ENCODE measurements around the gene PIP4K2C. TPM values are rescaled to one million over a fixed set of nuclear protein-coding genes. Genes with fewer than 3 reads are reported as not detected.
"Not testable (repeated sequence)": the region's sequence is repeated elsewhere in the genome, so short reads cannot be mapped to it uniquely, and the experiment has no call there.

The PIP4K2C gene
- polyA plus RNA-seq, 6 donors from 2014 or later = 15.8 to 42.0 (median 19.1) TPM

GRCh38 chr12:57583008-57583831 is 7.8 kb upstream of the PIP4K2C start:
- H3K27me3 Mint-ChIP-seq = peaks cover 20 to 41% (median 28%) of the 10 kb centered on the region in 3 donors
- ATAC-seq (ENCODE audit: low read depth in 2 of 2) (peak; percentile 99 to 100), DNase-seq (peak; percentile 78)
- peaks cover 4 to 6% (median 5%) of the 10 kb centered on the region in 3 donors for H3K4me1 Mint-ChIP-seq
- H3K9me3 Mint-ChIP-seq = no peaks in the 10 kb centered on the region
- H3K4me3 Mint-ChIP-seq = peak overlapping the region in 2 of 8 donors; percentile 45 to 57
- H3K27ac Mint-ChIP-seq = peak overlapping the region in 2 of 6 donors; percentile 22 to 35
- H3K36me3 Mint-ChIP-seq = no peaks in the 10 kb centered on the region

DNA sequence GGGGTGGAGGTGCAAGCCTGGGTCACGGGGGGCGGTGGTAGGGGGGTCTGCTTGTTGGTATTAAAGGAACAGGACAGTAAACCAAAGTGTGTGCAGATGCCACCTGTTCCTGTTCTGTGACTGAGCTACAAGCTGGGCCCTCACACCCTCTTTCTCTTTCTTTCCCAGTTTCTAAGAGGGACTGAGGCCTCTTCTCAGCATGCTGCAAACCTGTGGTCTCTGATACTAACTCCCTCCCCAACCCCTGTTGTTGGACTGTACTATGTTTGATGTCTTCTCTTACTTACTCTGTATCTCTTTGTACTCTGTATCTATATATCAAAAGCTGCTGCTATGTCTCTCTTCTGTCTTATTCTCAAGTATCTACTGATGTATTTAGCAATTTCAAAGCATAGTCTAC is 6.9 kb upstream of the PIP4K2C start:
- no peaks in the 10 kb centered on the region for H3K36me3 Mint-ChIP-seq
- no peak overlapping the region for H3K27ac Mint-ChIP-seq
- H3K9me3 Mint-ChIP-seq = no peaks in the 10 kb centered on the region
- peaks cover 20 to 36% (median 28%) of the 10 kb centered on the region in 3 donors for H3K27me3 Mint-ChIP-seq
- no peak for DNase-seq
- peaks cover 4 to 6% (median 5%) of the 10 kb centered on the region in 3 donors for H3K4me1 Mint-ChIP-seq
- H3K4me3 Mint-ChIP-seq = no peak overlapping the region
- no peak for ATAC-seq (ENCODE audit: low read depth in 2 of 2)

DNA sequence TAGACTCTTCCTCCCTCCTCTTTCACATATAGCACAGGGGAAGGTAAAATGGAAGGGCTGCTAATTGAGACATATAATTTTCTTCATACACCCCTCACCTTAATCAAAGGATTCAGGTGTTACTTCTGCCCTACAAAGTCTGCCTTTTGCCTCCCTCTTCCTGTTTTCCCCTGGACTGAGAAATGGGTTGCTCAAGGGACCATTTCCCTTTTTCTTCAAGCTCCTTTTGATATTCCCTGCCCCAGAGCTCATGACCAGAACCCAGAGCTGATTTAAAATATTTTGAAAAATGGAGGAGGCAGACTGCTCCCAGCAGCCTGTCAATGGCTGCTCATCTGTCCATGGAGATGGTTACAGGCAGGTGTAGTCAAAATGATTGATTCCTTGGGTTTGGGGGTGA is 6.3 kb upstream of the PIP4K2C start:
- no peaks in the 10 kb centered on the region for H3K9me3 Mint-ChIP-seq
- H3K4me1 Mint-ChIP-seq = peaks cover 4 to 6% (median 5%) of the 10 kb centered on the region in 3 donors
- DNase-seq (no peak), ATAC-seq (ENCODE audit: low read depth in 2 of 2) (no peak)
- peak overlapping the region in 1 of 6 donors; percentile 76 for H3K27ac Mint-ChIP-seq
- H3K27me3 Mint-ChIP-seq = peaks cover 20 to 34% (median 28%) of the 10 kb centered on the region in 3 donors
- H3K4me3 Mint-ChIP-seq = no peak overlapping the region
- H3K36me3 Mint-ChIP-seq = no peaks in the 10 kb centered on the region

DNA sequence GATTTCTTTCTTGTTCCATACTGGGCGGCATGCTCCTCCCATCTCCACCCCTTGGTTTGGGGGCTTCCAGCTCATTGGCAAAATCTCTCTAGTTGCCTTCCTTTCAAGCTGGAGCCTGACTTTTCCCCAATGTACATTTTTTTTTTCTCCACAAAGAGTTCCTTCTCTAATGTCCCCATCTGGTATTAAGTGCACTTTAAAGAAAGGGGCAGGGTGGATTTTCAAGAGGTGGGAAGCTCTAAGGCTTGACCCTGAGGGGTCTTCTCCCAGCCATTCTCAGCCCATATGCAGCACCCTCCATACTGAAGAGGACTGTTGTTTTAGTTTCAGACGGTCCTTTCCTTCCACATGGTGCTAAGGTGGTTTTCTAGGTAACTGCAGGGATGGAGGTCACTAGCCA is 5.8 kb upstream of the PIP4K2C start:
- Mint-ChIP-seq H3K27ac (no peak overlapping the region), H3K27me3 (peaks cover 20 to 29% (median 28%) of the 10 kb centered on the region in 3 donors), H3K9me3 (no peaks in the 10 kb centered on the region), H3K4me1 (peaks cover 4 to 6% (median 6%) of the 10 kb centered on the region in 3 donors), H3K36me3 (no peaks in the 10 kb centered on the region), H3K4me3 (no peak overlapping the region)
- ATAC-seq (ENCODE audit: low read depth in 2 of 2) (no peak), DNase-seq (no peak)

- ATAC-seq (ENCODE audit: low read depth in 2 of 2) (no peak), DNase-seq (no peak)
- no peak overlapping the region for H3K4me3 Mint-ChIP-seq
- no peaks in the 10 kb centered on the region for H3K9me3 Mint-ChIP-seq
- no peaks in the 10 kb centered on the region for H3K36me3 Mint-ChIP-seq
- peaks cover 10 to 13% (median 12%) of the 10 kb centered on the region in 3 donors for H3K4me1 Mint-ChIP-seq
- H3K27ac Mint-ChIP-seq = no peak overlapping the region
- H3K27me3 Mint-ChIP-seq = peaks cover 17 to 19% (median 19%) of the 10 kb centered on the region in 3 donors
Observed at GRCh38 chr12:57586128-57586527, 4.9 kb upstream of the PIP4K2C start.

DNA sequence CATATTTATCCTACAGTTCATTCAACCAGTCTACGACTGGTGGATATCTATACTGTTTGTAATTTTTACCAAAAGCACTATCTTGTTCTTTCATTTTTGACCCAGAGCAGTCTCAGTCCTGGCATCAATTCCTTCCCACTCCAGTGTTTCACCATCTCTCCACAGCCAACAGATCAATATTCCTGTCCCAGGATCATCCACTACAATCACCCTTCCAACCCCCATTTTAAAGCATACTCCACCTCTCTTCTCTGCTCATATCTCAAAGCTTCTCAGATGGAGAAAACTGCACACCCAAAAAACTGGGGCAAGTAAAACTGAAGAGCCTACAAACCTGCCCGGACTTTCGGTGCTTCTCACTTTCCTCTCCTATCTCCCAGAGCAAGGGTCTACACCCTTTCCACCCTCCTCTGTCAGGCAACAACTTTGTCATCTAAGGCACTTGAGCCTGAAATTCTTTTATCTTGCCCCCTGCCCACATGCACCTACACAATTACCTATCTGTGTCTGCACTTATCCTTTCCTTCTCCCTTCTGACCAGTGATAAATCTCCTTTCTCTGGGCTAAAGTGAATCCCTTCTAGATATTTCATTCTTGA is 4.1 kb upstream of the PIP4K2C start:
- Mint-ChIP-seq H3K27me3 (peaks cover 11 to 17% (median 12%) of the 10 kb centered on the region in 3 donors), H3K27ac (no peak overlapping the region), H3K4me1 (peaks cover 16 to 19% (median 19%) of the 10 kb centered on the region in 3 donors), H3K36me3 (no peaks in the 10 kb centered on the region), H3K9me3 (no peaks in the 10 kb centered on the region), H3K4me3 (no peak overlapping the region)
- ATAC-seq (ENCODE audit: low read depth in 2 of 2) = no peak
- DNase-seq = no peak

GRCh38 chr12:57588951-57589610 is 1.9 kb upstream of the PIP4K2C start:
- H3K27ac Mint-ChIP-seq; H3K36me3 Mint-ChIP-seq; H3K9me3 Mint-ChIP-seq; ATAC-seq (ENCODE audit: low read depth in 2 of 2); H3K27me3 Mint-ChIP-seq; DNase-seq: not testable (repeated sequence)
- peaks cover 18 to 23% (median 21%) of the 10 kb centered on the region in 3 donors for H3K4me1 Mint-ChIP-seq
- H3K4me3 Mint-ChIP-seq = peak overlapping the region in 2 of 8 donors; percentile 55 to 85

- H3K9me3 Mint-ChIP-seq = no peaks in the 10 kb centered on the region
- H3K4me3 Mint-ChIP-seq = peak overlapping the region; percentile 84 to 95 (median 90)
- no peak for ATAC-seq (ENCODE audit: low read depth in 2 of 2)
Observed at GRCh38 chr12:57590479-57590863, 521 bp upstream of the PIP4K2C start.

DNA sequence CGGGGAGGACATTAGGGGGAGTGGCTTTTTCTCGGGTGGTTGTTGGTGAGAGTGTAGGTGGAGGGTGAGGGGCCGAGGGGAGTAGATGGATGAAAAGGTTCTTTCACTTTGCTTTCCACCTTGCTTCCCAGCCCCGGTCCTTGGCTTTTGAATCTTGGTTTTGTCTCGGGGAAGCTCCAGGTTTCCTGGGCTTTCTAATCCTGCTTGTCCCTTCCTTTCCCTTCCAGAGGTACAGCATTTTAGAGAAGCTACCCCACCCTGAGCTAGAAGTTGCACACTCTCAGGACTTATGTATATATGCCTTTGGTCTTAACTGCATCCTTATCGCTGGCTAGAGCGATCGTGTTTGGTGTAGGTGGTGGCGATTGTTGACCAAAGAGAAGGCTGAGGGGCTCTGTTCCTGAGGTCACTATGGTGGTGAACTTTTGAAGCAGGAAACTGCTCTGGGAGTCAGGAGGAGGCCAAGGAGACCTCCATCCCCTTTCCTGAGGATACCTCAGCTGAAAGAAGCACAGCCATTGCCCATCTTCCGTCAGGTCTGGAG is 862 bp downstream of the PIP4K2C start:
- no peaks in the 10 kb centered on the region for H3K9me3 Mint-ChIP-seq
- DNase-seq (no peak), ATAC-seq (ENCODE audit: low read depth in 2 of 2) (no peak)
- peak overlapping the region; percentile 84 to 95 (median 90) for H3K4me3 Mint-ChIP-seq
- peak overlapping the region; percentile 72 to 85 (median 83) for H3K27ac Mint-ChIP-seq
- peaks cover 5 to 15% of the 10 kb centered on the region in 2 donors for H3K36me3 Mint-ChIP-seq
- H3K4me1 Mint-ChIP-seq = peaks cover 18 to 23% (median 21%) of the 10 kb centered on the region in 3 donors
- no peaks in the 10 kb centered on the region for H3K27me3 Mint-ChIP-seq

More at GRCh38 chr12:57590479-57590863, 521 bp upstream of the PIP4K2C start:
- Mint-ChIP-seq H3K36me3 (peaks cover 0 to 6% of the 10 kb centered on the region in 2 donors), H3K27ac (peak overlapping the region; percentile 10 to 91 (median 78)), H3K4me1 (peaks cover 18 to 23% (median 21%) of the 10 kb centered on the region in 3 donors), H3K27me3 (no peaks in the 10 kb centered on the region)
- DNase-seq = no peak

GRCh38 chr12:57592551-57593165 is 1.7 kb downstream of the PIP4K2C start:
- Mint-ChIP-seq H3K27ac (peak overlapping the region in 1 of 6 donors; percentile 12), H3K36me3 (peaks cover 13 to 22% of the 10 kb centered on the region in 2 donors), H3K9me3 (no peaks in the 10 kb centered on the region)

GRCh38 chr12:57593187-57593586 is 2.2 kb downstream of the PIP4K2C start:
- Mint-ChIP-seq H3K27me3 (no peaks in the 10 kb centered on the region), H3K27ac (peak overlapping the region in 1 of 6 donors; percentile 56), H3K9me3 (no peaks in the 10 kb centered on the region), H3K4me1 (peaks cover 18 to 23% (median 21%) of the 10 kb centered on the region in 3 donors), H3K36me3 (peaks cover 18 to 25% of the 10 kb centered on the region in 2 donors), H3K4me3 (peak overlapping the region in 1 of 8 donors; percentile 85)
- no peak for DNase-seq
- no peak for ATAC-seq (ENCODE audit: low read depth in 2 of 2)

More at GRCh38 chr12:57592551-57593165, 1.7 kb downstream of the PIP4K2C start:
- ATAC-seq (ENCODE audit: low read depth in 2 of 2) = no peak
- Mint-ChIP-seq H3K27me3 (no peaks in the 10 kb centered on the region), H3K4me3 (peak overlapping the region; percentile 84 to 95 (median 90)), H3K4me1 (peaks cover 18 to 23% (median 21%) of the 10 kb centered on the region in 3 donors)
- no peak for DNase-seq

DNA sequence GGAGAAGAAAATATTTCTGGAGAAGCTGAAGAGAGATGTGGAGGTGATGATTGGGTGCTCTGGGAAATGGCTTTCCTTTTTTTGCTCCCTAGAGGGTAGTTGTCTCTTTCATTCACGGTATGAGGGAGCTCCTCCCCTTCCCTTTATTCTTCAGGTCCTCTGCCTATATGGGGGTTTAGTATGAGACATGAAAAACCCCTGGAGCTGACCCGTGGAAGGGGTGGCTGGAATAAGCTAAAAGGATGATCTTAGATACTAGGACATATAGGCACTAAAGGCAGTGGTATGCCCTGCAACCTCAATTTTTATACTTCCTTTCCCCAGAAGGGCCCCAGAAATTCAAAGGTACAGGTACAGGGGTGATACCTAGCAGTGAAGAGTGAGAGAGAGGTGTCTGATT is 9.4 kb downstream of the PIP4K2C start:
- H3K4me1 Mint-ChIP-seq = peaks cover 8 to 16% (median 12%) of the 10 kb centered on the region in 3 donors
- H3K9me3 Mint-ChIP-seq = no peaks in the 10 kb centered on the region
- no peak overlapping the region for H3K4me3 Mint-ChIP-seq
- peaks cover 8 to 20% (median 11%) of the 10 kb centered on the region in 3 donors for H3K27me3 Mint-ChIP-seq
- DNase-seq (no peak), ATAC-seq (ENCODE audit: low read depth in 2 of 2) (no peak)
- peaks cover 41 to 52% of the 10 kb centered on the region in 2 donors for H3K36me3 Mint-ChIP-seq
- H3K27ac Mint-ChIP-seq = peak overlapping the region in 1 of 6 donors; percentile 73
